PC-9 (cell line): ENCODE data around the gene DOCK9. TPM values are rescaled to one million over a fixed set of nuclear protein-coding genes. Genes with fewer than 3 reads are reported as not detected.
A peak's percentile ranks its signal among the peaks of the same experiment; 100 is the strongest.

Experiments
- BruUV-seq: library from RNA; stranded (reverse); fragments of 400-500 nt; replicated peaks from 2 replicates; lab custom pipeline; 2021; lab: Mats Ljungman, UMichigan
- CTCF ChIA-PET: fragments of 300-600 bp; sonication (Branson Sonifier 250); formaldehyde crosslinking; loops from one replicate; lab custom pipeline; 2022; ENCODE audit warnings: antibody characterized with exemption; lab: Charles Lee
- POLR2A ChIA-PET: fragments of 300-600 bp; sonication (Branson Sonifier 250); formaldehyde crosslinking; loops from one replicate; lab custom pipeline; 2022; ENCODE audit warnings: antibody characterized with exemption; ENCODE audit not compliant: unreplicated experiment; lab: Charles Lee
- DNase-seq, 2 experiments: peaks; one replicate each; pipeline versions ENCODE4 v3.0.0 to v3.0.0-alpha.2; 2015 to 2022; ENCODE audit warnings: mixed read lengths in 1 of 2
- H2AFZ ChIP-seq: fragments of 200-600 bp; sonication (generic); 2 replicates; pipeline ENCODE4 v1.8.1; 2017; ENCODE audit warnings: antibody characterized with exemption
- H3F3A ChIP-seq: fragments of 200-600 bp; sonication (generic); 2 replicates; pipeline ENCODE4 v1.8.1; 2017; ENCODE audit warnings: antibody characterized with exemption, mild to moderate bottlenecking, low read depth; ENCODE audit not compliant: insufficient read depth
- H3K27ac ChIP-seq: fragments of 200-600 bp; sonication (generic); 2 replicates; pipeline ENCODE4 v1.6.1; 2016; ENCODE audit warnings: mixed run types
- H3K27me3 ChIP-seq: fragments of 200-600 bp; sonication (generic); 2 replicates; pipeline ENCODE4 v1.6.1; 2016; ENCODE audit warnings: low read depth, mixed run types; ENCODE audit not compliant: insufficient read depth
- H3K36me3 ChIP-seq: fragments of 200-600 bp; sonication (generic); 2 replicates; pipeline ENCODE4 v1.6.1; 2016; ENCODE audit warnings: low read depth, mixed run types
- H3K4me1 ChIP-seq: fragments of 200-600 bp; sonication (generic); replicated peaks from 2 replicates; pipeline ENCODE4 v1.6.1; 2016; ENCODE audit warnings: mixed run types; ENCODE audit not compliant: insufficient read depth
- H3K4me2 ChIP-seq: fragments of 200-600 bp; sonication (generic); 2 replicates; pipeline ENCODE4 v1.6.1; 2017; ENCODE audit warnings: mixed run types
- H3K4me3 ChIP-seq: fragments of 200-600 bp; sonication (generic); 2 replicates; pipeline ENCODE4 v1.6.1; 2016; ENCODE audit warnings: mixed run types
- H3K79me2 ChIP-seq: fragments of 200-600 bp; sonication (generic); 2 replicates; pipeline ENCODE4 v1.6.1; 2017; ENCODE audit warnings: low read depth, mixed run types
- H3K9me2 ChIP-seq: fragments of 200-600 bp; sonication (generic); 2 replicates; pipeline ENCODE4 v1.8.1; 2017; ENCODE audit warnings: mild to moderate bottlenecking; ENCODE audit not compliant: insufficient read depth
- H3K9me3 ChIP-seq: fragments of 200-600 bp; sonication (generic); 2 replicates; pipeline ENCODE4 v1.8.1; 2016; ENCODE audit warnings: low read depth; ENCODE audit not compliant: insufficient read depth
- H4K20me1 ChIP-seq: fragments of 200-600 bp; sonication (generic); 2 replicates; pipeline ENCODE4 v1.8.1; 2017; ENCODE audit not compliant: insufficient read depth
- EZH2 ChIP-seq: fragments of 200-600 bp; sonication (generic); IDR thresholded peaks from 2 replicates; pipeline ENCODE4 v1.8.0; 2017; ENCODE audit warnings: antibody characterized with exemption, low read depth
- intact Hi-C: fragments of 100-400 bp; cut with micrococcal nuclease; formaldehyde crosslinking; loops from one replicate; pipeline ENCODE4 v1.10.0; 2022; ENCODE audit not compliant: unreplicated experiment
- total RNA-seq: library from RNA; stranded (reverse); gene quantifications from 2 replicates; pipeline ENCODE4 v1.2.3, GENCODE V29; 2021
- TF ChIP-seq, protein P1 (sequence below): fragments of 200-600 bp; sonication (generic); conservative IDR thresholded peaks from 2 replicates; pipeline ENCODE4 v1.6.1; 2017; ENCODE audit warnings: mixed run types, antibody characterized with exemption, mild to moderate bottlenecking, moderate library complexity

DOCK9 gene
- total RNA-seq, 1 experiment from 2014 or later = 69.5 TPM

- CTCF ChIA-PET = no interaction called here
- BruUV-seq = no TSS peak
- H3K4me2 ChIP-seq = no peak overlapping the region
- no peak overlapping the region for H3K4me3 ChIP-seq
- no peaks in the 10 kb centered on the region for H4K20me1 ChIP-seq
- TF ChIP-seq EZH2 = no peak
- TF ChIP-seq, protein P1, sequence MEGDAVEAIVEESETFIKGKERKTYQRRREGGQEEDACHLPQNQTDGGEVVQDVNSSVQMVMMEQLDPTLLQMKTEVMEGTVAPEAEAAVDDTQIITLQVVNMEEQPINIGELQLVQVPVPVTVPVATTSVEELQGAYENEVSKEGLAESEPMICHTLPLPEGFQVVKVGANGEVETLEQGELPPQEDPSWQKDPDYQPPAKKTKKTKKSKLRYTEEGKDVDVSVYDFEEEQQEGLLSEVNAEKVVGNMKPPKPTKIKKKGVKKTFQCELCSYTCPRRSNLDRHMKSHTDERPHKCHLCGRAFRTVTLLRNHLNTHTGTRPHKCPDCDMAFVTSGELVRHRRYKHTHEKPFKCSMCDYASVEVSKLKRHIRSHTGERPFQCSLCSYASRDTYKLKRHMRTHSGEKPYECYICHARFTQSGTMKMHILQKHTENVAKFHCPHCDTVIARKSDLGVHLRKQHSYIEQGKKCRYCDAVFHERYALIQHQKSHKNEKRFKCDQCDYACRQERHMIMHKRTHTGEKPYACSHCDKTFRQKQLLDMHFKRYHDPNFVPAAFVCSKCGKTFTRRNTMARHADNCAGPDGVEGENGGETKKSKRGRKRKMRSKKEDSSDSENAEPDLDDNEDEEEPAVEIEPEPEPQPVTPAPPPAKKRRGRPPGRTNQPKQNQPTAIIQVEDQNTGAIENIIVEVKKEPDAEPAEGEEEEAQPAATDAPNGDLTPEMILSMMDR = no peak
- H3K9me3 ChIP-seq = no peaks in the 10 kb centered on the region
- peaks cover 37% of the 10 kb centered on the region for H3K4me1 ChIP-seq
- H3K36me3 ChIP-seq = no peaks in the 10 kb centered on the region
- DNase-seq = no peak
- POLR2A ChIA-PET = no interaction called here
- H3K9me2 ChIP-seq = no peaks in the 10 kb centered on the region
- peaks cover 37% of the 10 kb centered on the region for H3K79me2 ChIP-seq
- H3K27me3 ChIP-seq = no peaks in the 10 kb centered on the region
- H3F3A ChIP-seq = peaks cover 26% of the 10 kb centered on the region
- no peak overlapping the region for H2AFZ ChIP-seq
- intact Hi-C loops = no loop called here
- no peak overlapping the region for H3K27ac ChIP-seq
Observed at GRCh38 chr13:98981369-98982080, 3.7 kb upstream of the DOCK9 start.

DNA sequence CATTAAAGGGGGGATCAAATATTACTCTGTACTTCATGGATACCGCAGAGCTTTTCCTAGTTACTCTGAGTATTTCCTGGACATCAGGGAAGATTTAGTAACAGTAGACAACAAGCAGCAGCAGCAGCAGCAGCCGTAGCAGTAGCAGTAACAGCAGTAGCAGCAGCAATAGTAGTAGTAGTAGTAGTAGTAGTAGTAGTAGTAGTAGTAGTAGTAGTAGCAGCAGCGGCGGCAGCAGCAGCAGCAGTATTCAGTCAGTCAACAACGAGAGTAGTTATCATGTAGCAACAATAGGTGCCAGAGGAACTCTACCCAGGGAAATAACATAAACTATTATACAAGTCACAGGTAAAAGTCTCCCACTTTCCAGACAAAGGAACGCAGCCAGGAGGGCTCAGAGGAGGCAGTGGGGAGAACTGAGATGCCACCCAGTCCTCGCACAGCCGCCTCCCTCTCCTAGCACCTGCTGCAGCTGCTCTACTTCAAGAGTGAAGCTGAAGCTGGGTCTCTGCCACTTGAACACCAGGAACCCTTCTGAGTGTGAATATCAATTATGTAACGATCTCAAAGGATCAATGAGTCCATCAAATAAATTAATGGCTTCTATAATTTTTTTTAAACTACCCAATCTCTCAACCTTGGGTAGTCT is 1.3 kb upstream of the DOCK9 start:
- Histone ChIP-seq H3K9me2 (no peaks in the 10 kb centered on the region), H3K79me2 (peaks cover 60% of the 10 kb centered on the region), H3K4me1 (peaks cover 50% of the 10 kb centered on the region), H3F3A (peaks cover 25% of the 10 kb centered on the region; the same call in 1 of the 2 replicates), H3K27ac (peak overlapping the region; percentile 74), H4K20me1 (no peaks in the 10 kb centered on the region), H3K27me3 (no peaks in the 10 kb centered on the region), H3K4me2 (peak overlapping the region; percentile 78; the same call in 1 of the 2 replicates), H2AFZ (no peak overlapping the region), H3K4me3 (no peak overlapping the region), H3K9me3 (no peaks in the 10 kb centered on the region), H3K36me3 (no peaks in the 10 kb centered on the region)
- DNase-seq = no peak
- no peak for TF ChIP-seq EZH2
- TF ChIP-seq, protein P1 = no peak
- ChIA-PET CTCF (interaction anchor here (0.7 kb wide), 1 partner anchor 78 kb away, joined by 5 read pairs; no protein-coding TSS in a partner anchor), POLR2A (no interaction called here)
- intact Hi-C loops = loop anchor here (5.0 kb wide), 1 partner anchor 48 kb away; no protein-coding TSS in a partner anchor
- no TSS peak for BruUV-seq

GRCh38 chr13:98978280-98978679 is 416 bp upstream of the DOCK9 start:
- no peak for TF ChIP-seq EZH2
- TF ChIP-seq, protein P1 = no peak
- Histone ChIP-seq H3K9me2 (no peaks in the 10 kb centered on the region), H4K20me1 (no peaks in the 10 kb centered on the region), H3F3A (peaks cover 29% of the 10 kb centered on the region; the same call in 1 of the 2 replicates), H3K79me2 (peaks cover 64% of the 10 kb centered on the region), H3K4me1 (peaks cover 53% of the 10 kb centered on the region), H3K27ac (peak overlapping the region; percentile 74), H2AFZ (no peak overlapping the region), H3K4me2 (peak overlapping the region; percentile 78), H3K9me3 (no peaks in the 10 kb centered on the region), H3K4me3 (peak overlapping the region; percentile 41; the same call in 1 of the 2 replicates), H3K27me3 (no peaks in the 10 kb centered on the region), H3K36me3 (no peaks in the 10 kb centered on the region)
- DNase-seq = peak; percentile 23 to 95
- CTCF ChIA-PET = interaction anchor here (0.5 to 0.7 kb wide), 3 partner anchors 9 to 83 kb away, joined by 4 to 5 read pairs (median 4); no protein-coding TSS in a partner anchor
- intact Hi-C loops = loop anchor here (5.0 kb wide), 1 partner anchor 49 kb away; no protein-coding TSS in a partner anchor
- POLR2A ChIA-PET = interaction anchor here (0.6 kb wide), 1 partner anchor 59 kb away, joined by 11 read pairs; no protein-coding TSS in a partner anchor
- BruUV-seq = no TSS peak
